Activated CD8-positive, alpha-beta memory T cell treated with anti-CD3 and anti-CD28 coated beads, Interleukin-2, amount 50 U/mL, for 1 hour (primary cell): ENCODE data around the gene EPHB6.

Source experiments
- DNase-seq: peaks from one replicate; pipeline ENCODE4 v3.0.0-alpha.2; 2020; ENCODE audit errors: extremely low read depth

The EPHB6 gene

GRCh38 chr7:142876991-142877910 lies 22.4 kb downstream of the EPHB6 start:
- DNase-seq, result no peak

GRCh38 chr7:142878315-142878714 lies 23.4 kb downstream of the EPHB6 start:
- DNase-seq, result no peak

- no peak for DNase-seq
These were observed 24.2 kb downstream of the EPHB6 start for GRCh38 chr7:142879060-142879459.

- DNase-seq, result no peak
These were observed 26.1 kb downstream of the EPHB6 start for GRCh38 chr7:142880876-142881505.

GRCh38 chr7:142881586-142882337 lies 26.9 kb downstream of the EPHB6 start:
- DNase-seq, result no peak

GRCh38 chr7:142882338-142882678 lies 27.4 kb downstream of the EPHB6 start:
- no peak for DNase-seq

- DNase-seq, result no peak
These were observed 28.3 kb downstream of the EPHB6 start for GRCh38 chr7:142883145-142883544.

- DNase-seq, result no peak
These were observed 28.9 kb downstream of the EPHB6 start for GRCh38 chr7:142883571-142884285.

GRCh38 chr7:142884286-142884640 lies 29.4 kb downstream of the EPHB6 start:
- DNase-seq, result no peak

- DNase-seq, result no peak
These were observed 30.7 kb downstream of the EPHB6 start, which contains the start of gene TRPV6 for GRCh38 chr7:142885311-142886230. TSS of gene TRPV6 (minus strand) at chr7:142885745.

GRCh38 chr7:142886866-142887265 lies 32.0 kb downstream of the EPHB6 start:
- no peak for DNase-seq

- DNase-seq, result no peak
These were observed 32.6 kb downstream of the EPHB6 start for GRCh38 chr7:142887282-142888015.

- no peak for DNase-seq
These were observed 34.9 kb downstream of the EPHB6 start for GRCh38 chr7:142889816-142890215.

- no peak for DNase-seq
These were observed 36.1 kb downstream of the EPHB6 start for GRCh38 chr7:142890874-142891485.

- no peak for DNase-seq
These were observed 36.7 kb downstream of the EPHB6 start for GRCh38 chr7:142891490-142892082.

- no peak for DNase-seq
These were observed 38.1 kb downstream of the EPHB6 start for GRCh38 chr7:142892951-142893350.

GRCh38 chr7:142894112-142894984 lies 39.5 kb downstream of the EPHB6 start:
- DNase-seq, result no peak

- no peak for DNase-seq
These were observed 40.2 kb downstream of the EPHB6 start for GRCh38 chr7:142894985-142895593.
